ENCODE data around the gene SYTL4. TPM values are rescaled to one million over a fixed set of nuclear protein-coding genes. Genes with fewer than 3 reads are reported as not detected.

The SYTL4 gene
- total and polyA plus RNA-seq, 2 experiments from 2014 or later: 0.28 TPM; not detected in 1

GRCh38 chrX:100698551-100698950 is 33.4 kb downstream of the SYTL4 start:
- no peaks in the 10 kb centered on the region for H3K36me3 ChIP-seq (ENCODE audit: insufficient read depth)
- TF ChIP-seq STAT1 (IDR thresholded peaks at IDR 0.05; ENCODE audit: unreplicated experiment): no peak
- TF ChIP-seq EZH2phosphoT487 (IDR thresholded peaks at IDR 0.05; ENCODE audit: unreplicated experiment): no peak
- no peak for TF ChIP-seq NANOG (IDR thresholded peaks at IDR 0.05; ENCODE audit: borderline replicate concordance)
- TF ChIP-seq JUNB (IDR thresholded peaks at IDR 0.05; ENCODE audit: unreplicated experiment): no peak
- TF ChIP-seq EZH2 (IDR thresholded peaks at IDR 0.05; ENCODE audit: low read depth, unreplicated experiment): no peak
- TF ChIP-seq ZNF331 (CRISPR knock-in tag; IDR thresholded peaks at IDR 0.05; ENCODE audit: low read depth): no peak
- no peak for TF ChIP-seq CREB1 (CRISPR knock-in tag; IDR thresholded peaks at IDR 0.05; ENCODE audit: low read depth)
- no peak for TF ChIP-seq ETS1 (IDR thresholded peaks at IDR 0.05)
- TF ChIP-seq CTCF (conservative IDR thresholded peaks at IDR 0.05; ENCODE audit: low read depth in 2 of 2): no peak
- TF ChIP-seq REST (IDR thresholded peaks at IDR 0.05; ENCODE audit: unreplicated experiment): no peak
- no peak for TF ChIP-seq ZNF114 (CRISPR knock-in tag; IDR thresholded peaks at IDR 0.05)
- no peak for TF ChIP-seq POLR2AphosphoS5 (IDR thresholded peaks at IDR 0.05; ENCODE audit: low read depth)
- no peak for TF ChIP-seq ZNF462 (CRISPR knock-in tag; IDR thresholded peaks at IDR 0.05)
- no peaks in the 10 kb centered on the region for H3K9me3 Mint-ChIP-seq

More at GRCh38 chrX:100698551-100698950, 33.4 kb downstream of the SYTL4 start:
- Histone ChIP-seq H3K9me2 (ENCODE audit: insufficient read depth) (no peaks in the 10 kb centered on the region), H3K4me3 (no peak overlapping the region), H3F3A (replicated peaks; ENCODE audit: low read depth) (no peaks in the 10 kb centered on the region), H3K27me3 (ENCODE audit: insufficient read depth) (no peaks in the 10 kb centered on the region), H3K4me2 (no peak overlapping the region), H2AFZ (no peak overlapping the region), H4K20me1 (replicated peaks; ENCODE audit: insufficient read depth) (no peaks in the 10 kb centered on the region), H3K79me2 (replicated peaks; ENCODE audit: insufficient read depth) (no peaks in the 10 kb centered on the region), H3K27ac (ENCODE audit: low read depth) (no peak overlapping the region), H3K4me1 (ENCODE audit: insufficient read depth) (no peaks in the 10 kb centered on the region)
- no peaks in the 10 kb centered on the region for H3K4me1 Mint-ChIP-seq
- no peak overlapping the region for H3K4me3 Mint-ChIP-seq
- H3K36me3 Mint-ChIP-seq (ENCODE audit: low read depth): no peaks in the 10 kb centered on the region
- no peak overlapping the region for H3K27ac Mint-ChIP-seq
- ATAC-seq: no peak
- no peak for DNase-seq (ENCODE audit: low spot score)
- no peaks in the 10 kb centered on the region for H3K27me3 Mint-ChIP-seq (ENCODE audit: insufficient read depth, low read depth, poor library complexity)
